Activated CD4-positive, alpha-beta memory T cell treated with anti-CD3 and anti-CD28 coated beads, Interleukin-2, amount 10 ng/mL, durations not matched to agents 7 days and 5 days (primary cell): ENCODE data around the gene MYH10. TPM values are rescaled to one million over a fixed set of nuclear protein-coding genes. Genes with fewer than 3 reads are reported as not detected.

ENCODE experiments used
- CTCF ChIA-PET: fragments of 350-600 bp; sonication (Branson Sonifier 250); formaldehyde crosslinking; loops from one replicate; lab custom pipeline; 2021; ENCODE audit warnings: antibody characterized with exemption, inconsistent platforms; lab: Charles Lee
- POLR2A ChIA-PET: fragments of 350-600 bp; sonication (Branson Sonifier 250); formaldehyde crosslinking; loops from one replicate; lab custom pipeline; 2021; ENCODE audit warnings: antibody characterized with exemption; lab: Charles Lee
- DNase-seq: peaks from one replicate; pipeline ENCODE4 v3.0.0-alpha.2; 2020
- H3K27ac Mint-ChIP-seq: one replicate; pipeline ENCODE4 v1.8.0; 2021; ENCODE audit warnings: mild to moderate bottlenecking, mixed read lengths
- H3K27me3 Mint-ChIP-seq: one replicate; pipeline ENCODE4 v1.8.0; 2021; ENCODE audit warnings: mixed read lengths
- H3K36me3 Mint-ChIP-seq: one replicate; pipeline ENCODE4 v1.8.0; 2021; ENCODE audit warnings: low read depth, mixed read lengths
- H3K4me1 Mint-ChIP-seq: one replicate; pipeline ENCODE4 v1.8.0; 2021; ENCODE audit warnings: mixed read lengths
- H3K4me3 Mint-ChIP-seq: one replicate; pipeline ENCODE4 v1.8.0; 2021; ENCODE audit warnings: mild to moderate bottlenecking, mixed read lengths
- H3K9me3 Mint-ChIP-seq: one replicate; pipeline ENCODE4 v1.8.0; 2021; ENCODE audit warnings: mixed read lengths
- total RNA-seq, 2 experiments: library from RNA; stranded (reverse); gene quantifications; one replicate each; pipeline ENCODE4 v1.2.3, GENCODE V29; 2021

Gene MYH10
- total RNA-seq, 2 experiments from 2014 or later = 10.2 to 11.2 TPM

DNA sequence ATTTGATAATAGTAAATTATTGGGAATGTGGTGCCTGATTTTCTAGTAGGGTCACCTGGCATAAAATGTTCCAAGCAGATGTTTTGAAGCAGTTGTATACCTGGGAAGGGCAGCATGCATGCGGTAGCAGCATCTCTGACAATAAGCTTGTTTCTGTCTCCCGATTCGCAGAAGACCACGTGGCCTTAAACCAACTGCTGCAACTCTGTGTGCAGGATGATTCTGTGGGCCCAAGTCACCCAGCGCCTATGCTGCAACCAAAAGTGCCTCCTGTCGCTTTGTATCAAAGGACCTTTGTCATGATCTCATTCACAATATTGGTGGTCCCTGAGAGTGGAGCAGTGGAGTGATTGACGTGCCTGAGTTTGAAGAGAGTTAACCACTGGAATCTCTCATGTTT is 186.8 kb downstream of the MYH10 start:
- DNase-seq = no peak
- Mint-ChIP-seq H3K36me3 (peaks cover 73% of the 10 kb centered on the region), H3K9me3 (no peaks in the 10 kb centered on the region), H3K27me3 (no peaks in the 10 kb centered on the region), H3K27ac (no peak overlapping the region), H3K4me1 (peaks cover 36% of the 10 kb centered on the region), H3K4me3 (no peak overlapping the region)
- ChIA-PET CTCF (no interaction called here), POLR2A (no interaction called here)

DNA sequence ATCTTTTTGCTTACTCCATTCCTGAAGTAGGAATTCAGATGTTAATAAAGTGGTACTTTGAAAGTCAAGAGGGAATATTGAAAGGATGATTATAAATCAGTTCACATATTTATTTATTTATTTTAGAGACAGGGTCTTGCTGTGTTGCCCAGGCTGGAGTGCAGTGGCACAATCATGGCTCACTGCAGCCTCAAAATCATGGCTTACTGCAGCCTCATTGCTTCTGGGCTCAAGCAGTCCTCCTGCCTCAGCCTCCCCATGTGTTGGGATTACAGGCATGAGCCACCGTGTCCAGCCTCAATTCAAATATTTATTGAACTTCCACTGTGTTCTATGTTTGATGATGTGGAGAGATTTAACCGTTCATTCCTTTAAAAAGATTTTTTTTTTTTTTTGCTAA is 188.2 kb downstream of the MYH10 start:
- DNase-seq = no peak
- Mint-ChIP-seq H3K4me1 (peaks cover 44% of the 10 kb centered on the region), H3K9me3 (no peaks in the 10 kb centered on the region), H3K4me3 (no peak overlapping the region), H3K27ac (no peak overlapping the region), H3K27me3 (no peaks in the 10 kb centered on the region), H3K36me3 (peaks cover 71% of the 10 kb centered on the region)
- POLR2A ChIA-PET = no interaction called here
- CTCF ChIA-PET = interaction anchor here (0.7 kb wide), 1 partner anchor 434 kb away, joined by 3 read pairs; no protein-coding TSS in a partner anchor

DNA sequence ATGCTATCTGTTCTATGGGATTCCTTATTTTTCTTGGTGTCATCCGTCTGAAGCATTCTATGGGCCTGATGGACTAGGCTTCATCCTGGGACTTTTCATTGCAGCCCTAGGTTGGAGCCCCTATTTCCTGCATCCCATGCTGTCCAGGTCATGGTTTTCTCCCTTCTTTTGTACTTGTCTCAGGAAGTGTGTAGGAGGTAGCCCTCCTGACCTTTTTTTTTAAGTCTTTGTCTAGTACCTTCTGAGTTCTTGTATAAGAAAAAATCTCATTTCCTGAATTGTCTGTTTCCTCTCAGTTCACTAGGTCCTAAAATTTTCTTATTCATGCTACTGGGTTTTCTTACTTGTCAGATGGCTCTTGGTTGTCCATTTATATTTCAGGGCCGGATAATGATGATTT is 188.8 kb downstream of the MYH10 start:
- POLR2A ChIA-PET = no interaction called here
- peaks cover 65% of the 10 kb centered on the region for H3K36me3 Mint-ChIP-seq
- no peak for DNase-seq
- H3K27ac Mint-ChIP-seq = no peak overlapping the region
- peaks cover 49% of the 10 kb centered on the region for H3K4me1 Mint-ChIP-seq
- H3K9me3 Mint-ChIP-seq = no peaks in the 10 kb centered on the region
- CTCF ChIA-PET = interaction anchor here (0.5 kb wide), 1 partner anchor 8 kb away, joined by 3 read pairs; no protein-coding TSS in a partner anchor
- no peaks in the 10 kb centered on the region for H3K27me3 Mint-ChIP-seq
- no peak overlapping the region for H3K4me3 Mint-ChIP-seq

DNA sequence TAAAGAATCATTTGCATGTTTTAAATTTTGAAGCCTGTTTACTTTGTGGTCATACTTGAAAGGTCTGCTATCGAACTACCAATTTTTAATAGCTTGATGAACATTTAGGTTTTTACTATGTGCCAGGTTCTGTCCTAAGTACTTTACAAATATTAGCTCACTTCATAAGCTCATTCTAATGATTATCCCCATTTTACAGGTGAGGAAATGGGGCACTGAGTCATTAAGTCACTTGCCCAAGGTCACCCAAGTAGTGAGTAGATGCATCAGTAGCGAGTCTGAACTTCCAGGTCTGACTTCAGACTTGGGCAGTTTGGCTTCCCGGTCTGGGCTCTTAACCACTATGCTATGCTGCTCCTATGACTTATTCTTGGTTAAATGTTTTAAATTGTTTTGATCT is 190.8 kb downstream of the MYH10 start:
- ChIA-PET CTCF (interaction anchor here (1.6 kb wide), 1 partner anchor 306 kb away, joined by 5 read pairs; no protein-coding TSS in a partner anchor), POLR2A (no interaction called here)
- Mint-ChIP-seq H3K4me1 (peaks cover 56% of the 10 kb centered on the region), H3K9me3 (no peaks in the 10 kb centered on the region), H3K4me3 (no peak overlapping the region), H3K27me3 (no peaks in the 10 kb centered on the region), H3K36me3 (peaks cover 52% of the 10 kb centered on the region), H3K27ac (no peak overlapping the region)
- no peak for DNase-seq

DNA sequence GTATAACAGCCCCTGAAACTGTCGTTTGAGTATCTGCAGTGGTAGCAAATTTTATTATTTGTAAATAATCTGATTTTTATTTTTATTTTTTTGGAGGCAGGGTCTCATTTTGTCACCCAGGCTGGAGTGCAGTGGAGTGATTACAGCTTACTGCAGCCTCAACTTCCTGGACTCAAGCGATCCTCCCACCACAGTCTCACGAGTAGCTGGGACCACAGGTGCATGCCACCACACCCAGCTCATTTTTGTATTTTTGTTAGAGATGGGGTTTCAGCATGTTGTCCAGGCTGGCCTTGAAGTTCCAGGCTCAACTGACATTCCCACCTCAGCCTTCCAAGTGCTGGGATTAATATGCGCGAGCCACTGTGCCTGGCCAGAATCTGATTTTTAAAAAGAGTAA is 192.1 kb downstream of the MYH10 start:
- Mint-ChIP-seq H3K4me3 (no peak overlapping the region), H3K27ac (no peak overlapping the region), H3K9me3 (no peaks in the 10 kb centered on the region), H3K36me3 (peaks cover 39% of the 10 kb centered on the region), H3K4me1 (peaks cover 52% of the 10 kb centered on the region), H3K27me3 (no peaks in the 10 kb centered on the region)
- DNase-seq = peak; percentile 31
- POLR2A ChIA-PET = interaction anchor here (1.0 to 1.2 kb wide), 3 partner anchors 9 to 55 kb away, joined by 3 to 8 read pairs (median 8); no protein-coding TSS in a partner anchor
- CTCF ChIA-PET = interaction anchor here (0.7 to 1.6 kb wide), 4 partner anchors 29 to 308 kb away, joined by 3 to 6 read pairs (median 4); no protein-coding TSS in a partner anchor

DNA sequence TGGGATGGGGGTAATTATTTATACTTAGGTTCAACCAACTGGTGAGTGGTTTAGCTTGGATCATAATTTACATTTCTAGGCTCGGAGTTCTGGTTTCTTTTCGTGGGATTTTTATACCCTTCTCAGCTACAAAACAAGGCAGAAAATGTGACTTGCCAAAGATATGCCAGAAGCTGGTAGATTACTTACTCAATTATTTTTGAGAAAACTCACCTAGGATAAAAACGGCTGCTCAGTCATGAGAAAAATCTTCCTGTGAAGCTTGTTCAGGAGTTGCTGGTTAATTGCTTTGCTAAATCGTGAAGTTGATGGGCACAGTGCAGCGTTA is 193.7 kb downstream of the MYH10 start:
- Mint-ChIP-seq H3K36me3 (peaks cover 30% of the 10 kb centered on the region), H3K27ac (peak overlapping the region; percentile 95), H3K27me3 (no peaks in the 10 kb centered on the region), H3K4me1 (peaks cover 44% of the 10 kb centered on the region), H3K9me3 (no peaks in the 10 kb centered on the region), H3K4me3 (peak overlapping the region; percentile 95)
- CTCF ChIA-PET = interaction anchor here (0.8 to 1.8 kb wide), 6 partner anchors 26 to 309 kb away, joined by 3 to 11 read pairs (median 4); no protein-coding TSS in a partner anchor
- POLR2A ChIA-PET = interaction anchor here (0.7 to 1.2 kb wide), 13 partner anchors 10 to 190 kb away, joined by 3 to 7 read pairs (median 3); partner anchors contain the start of genes KRABD2, PFAS and RPL26
- DNase-seq = no peak

DNA sequence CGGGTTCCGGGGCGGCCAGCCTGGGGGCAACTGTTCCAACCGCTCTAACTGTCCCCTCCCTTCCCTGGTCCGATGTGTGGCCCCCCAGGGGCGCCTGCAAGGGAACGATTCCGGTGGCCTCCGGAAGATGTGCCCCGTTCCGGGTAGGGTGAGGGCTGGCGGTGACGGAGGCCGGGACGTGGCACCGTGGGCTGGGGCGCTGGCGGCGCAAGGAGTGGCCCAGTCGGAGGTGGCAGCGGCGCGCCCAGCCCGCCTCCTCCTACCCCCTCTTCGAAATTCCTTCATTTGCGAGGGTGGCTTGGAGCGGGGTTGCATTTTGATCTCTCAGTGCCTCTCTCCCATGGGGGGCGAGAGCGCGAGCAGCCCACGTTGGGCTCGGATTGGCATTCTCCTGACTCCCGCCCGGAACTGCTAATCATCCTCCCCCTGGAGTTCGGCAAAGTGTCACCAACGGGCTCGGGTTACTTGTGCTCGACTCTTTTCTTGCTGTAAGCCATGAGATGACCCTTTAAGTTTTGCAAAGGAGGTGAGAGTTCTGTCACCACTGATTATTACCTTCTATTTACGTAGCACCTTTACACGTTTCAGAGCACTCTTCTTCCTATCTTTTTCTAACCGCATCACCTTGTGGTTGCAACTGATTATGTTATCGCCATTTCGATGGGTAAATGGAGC is 194.2 kb downstream of the MYH10 start:
- Mint-ChIP-seq H3K27ac (peak overlapping the region; percentile 95), H3K36me3 (peaks cover 27% of the 10 kb centered on the region), H3K27me3 (no peaks in the 10 kb centered on the region), H3K4me1 (peaks cover 40% of the 10 kb centered on the region), H3K9me3 (no peaks in the 10 kb centered on the region), H3K4me3 (peak overlapping the region; percentile 95)
- ChIA-PET CTCF (interaction anchor here (0.8 to 1.8 kb wide), 9 partner anchors 25 to 310 kb away, joined by 3 to 11 read pairs (median 4); no protein-coding TSS in a partner anchor), POLR2A (interaction anchor here (0.7 to 1.5 kb wide), 21 partner anchors 8 to 750 kb away, joined by 3 to 7 read pairs (median 4); partner anchors contain the start of genes CTC1, KRABD2, PFAS and RPL26)
- DNase-seq = peak; percentile 73

DNA sequence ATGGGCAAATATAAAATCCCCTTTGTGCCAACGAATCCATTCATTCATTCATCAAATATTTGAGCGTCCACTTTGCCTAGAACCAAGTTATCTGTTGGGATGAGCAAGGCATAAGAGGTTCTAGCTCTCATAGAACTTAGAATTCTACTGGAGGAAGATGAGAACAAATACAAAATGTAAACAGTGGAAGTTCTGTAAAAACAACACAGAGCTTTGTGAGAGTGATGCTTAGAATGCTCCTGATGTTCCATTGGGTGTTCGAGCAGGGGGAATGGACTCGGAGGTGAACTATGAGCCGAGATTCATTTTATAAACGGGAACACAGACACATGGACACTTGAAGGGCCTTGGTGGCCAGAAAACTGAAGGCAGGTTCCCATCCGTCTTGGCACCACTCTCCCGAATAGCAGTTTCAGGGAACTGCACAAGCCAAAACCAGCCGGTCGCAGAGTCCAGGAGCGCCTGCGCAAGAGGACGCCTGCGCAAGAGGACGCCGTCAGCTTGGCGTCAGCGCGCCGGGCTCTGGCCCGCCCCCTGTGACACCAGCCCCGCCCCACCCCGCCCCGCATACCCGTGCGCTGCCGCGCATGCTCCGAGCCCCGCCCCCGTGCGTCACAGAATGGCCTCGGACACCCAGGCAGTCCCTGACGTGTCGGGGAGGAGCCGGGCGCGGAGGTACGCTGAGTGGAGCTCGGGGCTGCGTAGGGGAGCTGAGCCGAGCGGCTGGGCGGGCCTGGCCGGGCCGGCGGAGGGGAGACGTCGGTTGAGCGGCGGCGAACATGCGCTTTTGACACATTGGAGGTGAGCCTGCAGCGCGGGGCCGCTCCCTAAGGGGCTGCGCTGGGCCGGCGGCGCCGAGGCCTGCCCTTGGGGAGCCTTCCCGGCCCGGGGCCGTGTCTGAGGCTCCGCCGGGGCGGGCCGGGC is 195.0 kb downstream of the MYH10 start, which contains the start of gene NDEL1:
TSS of gene NDEL1 (plus strand) at position 640 of the 924 bp plus-strand sequence. CDS start 8,388 bp downstream, outside the sequence.
- peak within 1 kb of the TSS; percentile 95 for H3K27ac Mint-ChIP-seq
- peaks cover 34% of the 10 kb centered on the region for H3K4me1 Mint-ChIP-seq
- CTCF ChIA-PET = interaction anchor here (0.6 to 1.2 kb wide), 4 partner anchors 25 to 134 kb away, joined by 3 to 9 read pairs (median 4); no protein-coding TSS in a partner anchor
- H3K27me3 Mint-ChIP-seq = no peaks in the 10 kb centered on the region
- POLR2A ChIA-PET = interaction anchor here (0.7 to 1.5 kb wide), 14 partner anchors 9 to 749 kb away, joined by 3 to 7 read pairs (median 3); partner anchors contain the start of genes AURKB, CTC1 and KRABD2
- peak within 1 kb of the TSS; percentile 95 for H3K4me3 Mint-ChIP-seq
- peaks cover 22% of the 10 kb centered on the region for H3K36me3 Mint-ChIP-seq
- no peaks in the 10 kb centered on the region for H3K9me3 Mint-ChIP-seq
- DNase-seq = peak; percentile 99

DNA sequence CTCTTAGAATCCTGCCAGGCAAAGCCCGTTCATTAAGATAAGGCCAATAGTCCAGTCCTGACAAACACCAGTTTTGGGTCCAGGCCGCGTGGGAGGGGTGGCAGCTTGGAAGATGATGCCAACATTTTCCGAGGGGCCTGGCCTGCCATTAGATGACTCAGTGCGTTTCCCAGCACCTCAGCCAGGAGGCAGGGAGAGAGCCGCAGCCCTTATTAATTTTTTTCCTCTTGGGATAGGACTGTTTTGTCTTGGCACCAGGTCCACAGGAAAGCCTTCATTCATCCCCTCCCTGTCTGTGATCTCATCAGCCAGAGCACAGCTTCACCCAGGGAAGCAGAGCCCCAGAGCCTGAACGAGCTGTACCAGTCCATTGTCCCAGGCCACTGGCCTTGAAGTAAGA is 199.6 kb downstream of the MYH10 start:
- H3K9me3 Mint-ChIP-seq = no peaks in the 10 kb centered on the region
- H3K27me3 Mint-ChIP-seq = peaks cover 5% of the 10 kb centered on the region
- no peak for DNase-seq
- H3K4me1 Mint-ChIP-seq = peaks cover 4% of the 10 kb centered on the region
- POLR2A ChIA-PET = no interaction called here
- H3K36me3 Mint-ChIP-seq = no peaks in the 10 kb centered on the region
- H3K27ac Mint-ChIP-seq = no peak overlapping the region
- CTCF ChIA-PET = no interaction called here
- no peak overlapping the region for H3K4me3 Mint-ChIP-seq

DNA sequence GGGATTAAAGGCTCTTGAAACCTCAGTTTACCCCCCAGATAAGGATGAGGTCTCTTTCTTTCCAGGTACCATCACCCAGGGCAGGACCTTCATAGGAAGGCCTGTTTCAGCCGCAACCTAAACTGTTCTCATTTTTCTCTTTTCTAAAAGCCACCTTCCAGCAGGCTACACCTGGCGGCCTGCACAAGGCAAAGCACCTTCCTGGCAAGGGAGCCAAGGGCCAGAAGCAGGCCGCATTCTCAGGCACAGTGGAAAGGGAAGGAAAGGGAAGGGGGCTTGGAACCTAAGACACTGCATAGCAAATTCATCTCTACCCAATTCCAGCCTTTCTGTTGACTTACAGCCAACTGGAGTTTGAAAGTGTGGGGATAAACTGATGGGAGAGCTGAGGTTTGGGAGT is 203.7 kb downstream of the MYH10 start:
- Mint-ChIP-seq H3K36me3 (no peaks in the 10 kb centered on the region), H3K9me3 (no peaks in the 10 kb centered on the region), H3K27me3 (peaks cover 21% of the 10 kb centered on the region)

DNA sequence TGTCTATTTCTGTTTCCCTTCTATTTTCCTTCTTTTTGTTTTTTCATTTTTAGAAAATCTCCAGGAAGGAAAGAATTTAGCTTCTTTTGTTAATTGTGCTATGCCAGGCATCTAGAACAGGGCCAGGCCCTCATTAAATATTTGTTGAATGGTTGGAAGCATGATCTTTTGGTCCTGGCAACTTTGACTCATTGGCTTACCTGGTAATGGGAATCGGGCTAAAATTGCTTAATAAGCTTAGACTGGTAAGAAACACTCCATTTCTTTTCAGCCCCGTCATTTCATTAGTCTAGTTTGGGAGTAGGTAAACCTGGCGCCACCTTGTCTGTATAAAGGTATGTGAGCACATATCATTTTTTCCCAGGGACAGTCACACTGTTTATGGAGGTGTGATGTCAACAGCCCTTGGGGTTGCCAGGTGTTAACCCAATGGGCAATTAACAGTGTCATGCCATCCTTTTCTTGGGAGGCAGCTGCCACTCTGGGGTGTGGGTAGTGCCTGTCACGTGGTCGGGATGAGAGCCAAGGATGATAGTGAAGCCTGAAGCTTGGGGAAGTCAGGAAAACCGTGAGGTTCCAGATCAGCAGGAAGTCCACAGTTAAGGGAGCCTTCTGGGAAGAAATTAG is 204.3 kb downstream of the MYH10 start:
- POLR2A ChIA-PET = interaction anchor here (0.7 kb wide), 1 partner anchor 42 kb away, joined by 3 read pairs; no protein-coding TSS in a partner anchor
- H3K4me3 Mint-ChIP-seq = no peak overlapping the region
- CTCF ChIA-PET = interaction anchor here (1.4 to 2.7 kb wide), 2 partner anchors 16 to 320 kb away, joined by 3 to 11 read pairs; no protein-coding TSS in a partner anchor
- H3K27ac Mint-ChIP-seq = no peak overlapping the region
- peaks cover 25% of the 10 kb centered on the region for H3K27me3 Mint-ChIP-seq
- no peaks in the 10 kb centered on the region for H3K4me1 Mint-ChIP-seq
- H3K36me3 Mint-ChIP-seq = no peaks in the 10 kb centered on the region
- H3K9me3 Mint-ChIP-seq = no peaks in the 10 kb centered on the region
- no peak for DNase-seq

More for the DNA sequence above, 203.7 kb downstream of the MYH10 start:
- Mint-ChIP-seq H3K27ac (no peak overlapping the region), H3K4me3 (no peak overlapping the region), H3K4me1 (no peaks in the 10 kb centered on the region)
- POLR2A ChIA-PET = no interaction called here
- DNase-seq = no peak
- CTCF ChIA-PET = interaction anchor here (1.4 to 2.7 kb wide), 2 partner anchors 17 to 319 kb away, joined by 3 to 11 read pairs; no protein-coding TSS in a partner anchor
